Testis (tissue), 3 donors: ENCODE results near the gene MYO18A. TPM values are rescaled to one million over a fixed set of nuclear protein-coding genes. Genes with fewer than 3 reads are reported as not detected.

Experiments
- DNase-seq: peaks from one replicate; pipeline ENCODE4 v3.0.0-alpha.2; 2019
- H3K27ac ChIP-seq, 2 donors: fragments of 200-600 bp; sonication (generic); one replicate each; pipeline ENCODE4 v1.5.1; 2019
- H3K27me3 ChIP-seq: fragments of 200-600 bp; sonication (generic); one replicate; pipeline ENCODE4 v1.5.1; 2019
- H3K36me3 ChIP-seq: fragments of 200-600 bp; sonication (generic); one replicate; pipeline ENCODE4 v1.5.1; 2017; ENCODE audit warnings: low read depth; ENCODE audit errors: missing control alignments
- H3K4me1 ChIP-seq: fragments of 200-600 bp; sonication (generic); one replicate; pipeline ENCODE4 v1.5.1; 2019
- H3K4me3 ChIP-seq, 2 donors: fragments of 200-600 bp; sonication (generic); one replicate each; pipeline ENCODE4 v1.5.1; 2017 to 2019
- H3K9me3 ChIP-seq: fragments of 200-600 bp; sonication (generic); one replicate; pipeline ENCODE4 v1.5.1; 2017
- POLR2A ChIP-seq: fragments of 450-650 bp; IDR thresholded peaks from one replicate; pipeline ENCODE4 v1.6.1; 2017; ENCODE audit warnings: antibody characterized with exemption, mild to moderate bottlenecking, moderate library complexity
- WGBS, 2 donors: methylation state at CpG; one replicate each; pipeline ENCODE4 v1.1.5; 2018; 5-methylcytosine and 5-hydroxymethylcytosine counted together
- intact Hi-C: fragments of 100-400 bp; cut with DNase I; formaldehyde crosslinking; loops from one replicate; pipeline ENCODE4 v1.15.1; 2023; ENCODE audit warnings: low total_unique reads
- polyA plus RNA-seq: library from polyadenylated mRNA; stranded (reverse); fragments of 350-450 nt; fragmentation: Illumina TruSeq; extraction: RNeasy Lipid Tissue Mini Kit (QIAGEN cat#74804); gene quantifications from one replicate; pipeline ENCODE4 v1.2.3, GENCODE V29; 2014; ENCODE audit warnings: low read depth, low replicate concordance; ENCODE audit not compliant: insufficient read depth
- total RNA-seq, 2 donors: library from RNA; depleted of rRNA; stranded (reverse); fragments of >200 nt; gene quantifications; one replicate each; pipeline ENCODE4 v1.2.3, GENCODE V29; 2016
- TF ChIP-seq, protein P1 (sequence below), 3 experiments: fragments of 450-650 bp in 2 of 3; fragments of 200-600 bp in 1 of 3; sonication (generic) in 1 of 3; IDR thresholded peaks; one replicate each; pipeline ENCODE4 v1.5.1; 2016 to 2019; ENCODE audit warnings: antibody characterized with exemption in 3 of 3, mild to moderate bottlenecking in 2 of 3, moderate library complexity in 1 of 3

MYO18A gene
- total and polyA plus RNA-seq, 3 donors from 2014 or later: 89.1 to 154 (median 91.1) TPM

DNA sequence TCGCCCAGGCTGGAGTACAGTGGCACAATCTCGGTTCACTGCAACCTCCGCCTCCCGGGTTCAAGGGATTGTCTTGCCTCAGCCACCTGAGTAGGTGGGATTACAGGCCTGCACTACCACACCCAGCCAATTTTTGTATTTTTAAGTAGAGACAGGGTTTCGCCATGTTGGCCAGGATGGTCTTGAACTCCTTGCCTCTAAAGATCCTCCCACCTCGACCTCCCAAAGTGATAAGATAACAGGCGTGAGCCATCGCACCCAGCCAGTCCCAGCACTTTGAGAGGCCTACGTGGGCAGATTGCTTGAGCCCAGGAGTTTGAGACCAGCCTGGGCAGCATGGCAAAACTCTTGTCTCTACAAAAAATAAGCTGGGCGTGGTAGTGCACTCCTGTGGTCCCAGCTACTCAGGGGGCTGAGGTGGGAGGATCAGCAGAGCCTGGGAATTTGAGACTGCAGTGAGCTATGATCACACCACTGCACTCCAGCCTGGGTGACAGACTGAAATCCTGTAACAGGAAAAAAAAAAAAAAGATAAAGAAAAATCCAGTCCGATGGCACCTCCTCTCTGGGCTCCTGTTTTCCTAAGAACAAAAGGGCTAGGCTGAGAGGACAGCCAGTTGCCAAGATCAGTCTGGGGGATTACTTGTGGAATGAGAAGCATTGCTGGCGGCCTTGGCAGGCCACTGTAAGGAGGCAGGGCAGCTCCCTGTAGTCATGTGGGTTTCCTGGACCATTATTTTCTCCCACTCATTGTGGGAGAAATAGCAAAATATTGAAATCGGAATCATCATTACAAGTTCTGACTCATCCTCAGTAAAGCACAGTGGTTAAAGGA is 140.2 kb downstream of the MYO18A start:
- Histone ChIP-seq H3K4me3 (no peak overlapping the region), H3K27ac (peak overlapping the region in 1 of 2 donors; percentile 39), H3K9me3 (no peaks in the 10 kb centered on the region), H3K4me1 (peaks cover 22% of the 10 kb centered on the region), H3K36me3 (no peaks in the 10 kb centered on the region), H3K27me3 (no peaks in the 10 kb centered on the region)
- intact Hi-C loops: no loop called here
- DNase-seq: peak; percentile 80
- TF ChIP-seq, protein P1, sequence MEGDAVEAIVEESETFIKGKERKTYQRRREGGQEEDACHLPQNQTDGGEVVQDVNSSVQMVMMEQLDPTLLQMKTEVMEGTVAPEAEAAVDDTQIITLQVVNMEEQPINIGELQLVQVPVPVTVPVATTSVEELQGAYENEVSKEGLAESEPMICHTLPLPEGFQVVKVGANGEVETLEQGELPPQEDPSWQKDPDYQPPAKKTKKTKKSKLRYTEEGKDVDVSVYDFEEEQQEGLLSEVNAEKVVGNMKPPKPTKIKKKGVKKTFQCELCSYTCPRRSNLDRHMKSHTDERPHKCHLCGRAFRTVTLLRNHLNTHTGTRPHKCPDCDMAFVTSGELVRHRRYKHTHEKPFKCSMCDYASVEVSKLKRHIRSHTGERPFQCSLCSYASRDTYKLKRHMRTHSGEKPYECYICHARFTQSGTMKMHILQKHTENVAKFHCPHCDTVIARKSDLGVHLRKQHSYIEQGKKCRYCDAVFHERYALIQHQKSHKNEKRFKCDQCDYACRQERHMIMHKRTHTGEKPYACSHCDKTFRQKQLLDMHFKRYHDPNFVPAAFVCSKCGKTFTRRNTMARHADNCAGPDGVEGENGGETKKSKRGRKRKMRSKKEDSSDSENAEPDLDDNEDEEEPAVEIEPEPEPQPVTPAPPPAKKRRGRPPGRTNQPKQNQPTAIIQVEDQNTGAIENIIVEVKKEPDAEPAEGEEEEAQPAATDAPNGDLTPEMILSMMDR (IDR thresholded peaks at IDR 0.05): no peak
- TF ChIP-seq POLR2A: no peak
- 64 to 74% methylated on average over 13 of the region's 13 CpGs for whole genome bisulfite sequencing, 2 donors

DNA sequence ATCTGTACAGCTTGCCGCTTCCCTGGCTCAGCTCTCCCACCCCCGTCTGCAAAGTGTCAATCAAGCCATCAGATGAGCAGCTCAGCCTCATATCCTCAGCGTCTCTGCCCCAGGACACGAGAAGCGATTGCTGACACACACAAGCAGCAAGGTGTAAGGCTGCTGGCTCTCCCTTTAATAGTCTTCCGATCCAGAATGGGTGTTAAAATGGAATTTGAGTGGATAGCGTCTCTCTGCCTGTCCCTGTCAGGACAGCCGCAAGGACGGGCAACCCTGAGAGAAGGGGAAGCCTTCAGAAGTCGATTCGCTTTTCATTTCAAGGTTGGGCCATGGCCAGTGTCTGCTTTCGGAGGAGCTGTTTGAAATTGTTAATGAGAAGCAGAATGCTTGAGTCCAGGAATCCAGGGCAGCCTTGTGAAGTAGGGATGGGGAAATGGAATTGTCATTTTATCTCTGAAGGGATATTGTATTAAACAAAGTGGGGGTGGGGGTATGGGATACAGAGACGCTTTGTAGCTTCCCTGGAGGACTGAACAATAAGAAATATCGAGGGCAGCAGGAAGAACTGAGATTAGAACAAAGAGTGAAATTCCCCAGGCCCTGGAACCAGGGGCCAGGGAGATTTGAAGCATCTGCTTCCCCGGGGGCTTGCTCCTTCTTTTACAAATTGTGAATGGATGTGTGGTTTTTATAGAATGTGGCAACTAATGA is 142.0 kb downstream of the MYO18A start:
- intact Hi-C loops: no loop called here
- WGBS, 2 donors: 30 to 34% methylated on average over 15 of the region's 15 CpGs
- no peaks in the 10 kb centered on the region for H3K9me3 ChIP-seq
- no peak overlapping the region for H3K4me3 ChIP-seq
- no peaks in the 10 kb centered on the region for H3K36me3 ChIP-seq
- no peak for DNase-seq
- H3K4me1 ChIP-seq: peaks cover 21% of the 10 kb centered on the region
- no peaks in the 10 kb centered on the region for H3K27me3 ChIP-seq
- TF ChIP-seq, protein P1 (IDR thresholded peaks at IDR 0.05): no peak
- TF ChIP-seq POLR2A: no peak
- no peak overlapping the region for H3K27ac ChIP-seq

DNA sequence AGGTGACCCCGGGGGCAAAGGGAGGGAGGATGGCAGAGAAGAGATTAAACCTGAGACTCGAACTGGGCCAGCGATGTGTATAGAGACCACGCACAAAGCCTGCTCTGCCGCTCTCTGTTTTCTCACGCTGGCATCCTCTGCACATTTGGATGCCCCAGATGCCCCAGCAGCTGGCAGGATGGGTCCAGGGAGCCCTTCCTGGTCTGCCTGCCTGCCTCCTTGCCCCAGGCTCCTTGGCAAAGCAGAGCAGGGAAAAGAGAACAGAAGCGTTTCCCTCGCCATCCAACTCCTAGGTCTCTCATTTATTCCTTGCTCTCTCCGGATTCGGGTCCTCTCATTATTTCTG is 142.5 kb downstream of the MYO18A start:
- H3K4me1 ChIP-seq: peaks cover 16% of the 10 kb centered on the region
- no peaks in the 10 kb centered on the region for H3K9me3 ChIP-seq
- intact Hi-C loops: no loop called here
- no peak for DNase-seq
- TF ChIP-seq, protein P1 (IDR thresholded peaks at IDR 0.05): no peak
- no peak for TF ChIP-seq POLR2A
- H3K27me3 ChIP-seq: no peaks in the 10 kb centered on the region
- H3K36me3 ChIP-seq: no peaks in the 10 kb centered on the region
- 72% methylated on average over 10 of the region's 10 CpGs for WGBS, 2 donors
- H3K27ac ChIP-seq: no peak overlapping the region
- no peak overlapping the region for H3K4me3 ChIP-seq

- Histone ChIP-seq H3K4me1 (peaks cover 11% of the 10 kb centered on the region), H3K36me3 (no peaks in the 10 kb centered on the region), H3K27ac (no peak overlapping the region), H3K4me3 (no peak overlapping the region), H3K27me3 (no peaks in the 10 kb centered on the region), H3K9me3 (no peaks in the 10 kb centered on the region)
- 79 to 90% methylated on average over 5 of the region's 5 CpGs for WGBS, 2 donors
- no peak for DNase-seq
- TF ChIP-seq, protein P1 (IDR thresholded peaks at IDR 0.05): no peak
- TF ChIP-seq POLR2A: no peak
- intact Hi-C loops: no loop called here
Measured at GRCh38 chr17:29036584-29036983, 143.6 kb downstream of the MYO18A start.
